ENCODE results near the gene CIAO2A.
"Not testable (repeated sequence)": the region's sequence is repeated elsewhere in the genome, so short reads cannot be mapped to it uniquely, and the experiment has no call there.

CIAO2A gene

GRCh38 chr15:64071931-64072765, 21.5 kb downstream of the CIAO2A start:
- no peak for DNase-seq (ENCODE audit: low spot score)

- DNase-seq (ENCODE audit: low spot score) = peak; percentile 82
Observed at GRCh38 chr15:64070965-64071851, 22.4 kb downstream of the CIAO2A start.

GRCh38 chr15:64070106-64070505, 23.5 kb downstream of the CIAO2A start:
- DNase-seq (ENCODE audit: low spot score) = no peak

GRCh38 chr15:64068133-64068532, 25.5 kb downstream of the CIAO2A start:
- DNase-seq (ENCODE audit: low spot score) = no peak

- DNase-seq (ENCODE audit: low spot score) = peak; percentile 79
Observed at GRCh38 chr15:64067564-64068030, 26.0 kb downstream of the CIAO2A start.

- no peak for DNase-seq (ENCODE audit: low spot score)
Observed at GRCh38 chr15:64066451-64066850, 27.2 kb downstream of the CIAO2A start.

- DNase-seq (ENCODE audit: low spot score) = no peak
Observed at GRCh38 chr15:64060716-64061115, 32.9 kb downstream of the CIAO2A start.

- DNase-seq (ENCODE audit: low spot score) = not testable (repeated sequence)
Observed at GRCh38 chr15:64059104-64059503, 34.5 kb downstream of the CIAO2A start.

GRCh38 chr15:64058279-64058678, 35.4 kb downstream of the CIAO2A start:
- DNase-seq (ENCODE audit: low spot score) = no peak

- not testable (repeated sequence) for DNase-seq (ENCODE audit: low spot score)
Observed at GRCh38 chr15:64053674-64054073, 40.0 kb downstream of the CIAO2A start.

GRCh38 chr15:64052925-64053491, 40.6 kb downstream of the CIAO2A start:
- no peak for DNase-seq (ENCODE audit: low spot score)

GRCh38 chr15:64051407-64052259, 42.0 kb downstream of the CIAO2A start:
- DNase-seq (ENCODE audit: low spot score) = no peak

GRCh38 chr15:64051093-64051402, 42.6 kb downstream of the CIAO2A start:
- no peak for DNase-seq (ENCODE audit: low spot score)

- DNase-seq (ENCODE audit: low spot score) = no peak
Observed at GRCh38 chr15:64050281-64051092, 43.2 kb downstream of the CIAO2A start.

- no peak for DNase-seq (ENCODE audit: low spot score)
Observed at GRCh38 chr15:64048781-64049460, 44.7 kb downstream of the CIAO2A start.

- DNase-seq (ENCODE audit: low spot score) = peak; percentile 95
Observed at GRCh38 chr15:64046421-64047153, 47.1 kb downstream of the CIAO2A start, which contains the start of gene DAPK2. TSS of gene DAPK2 (minus strand) at chr15:64046485. CDS start at chr15:64040261, 6,224 bp downstream.

- DNase-seq (ENCODE audit: low spot score) = no peak
Observed at GRCh38 chr15:64045774-64046420, 47.7 kb downstream of the CIAO2A start.

- no peak for DNase-seq (ENCODE audit: low spot score)
Observed at GRCh38 chr15:64045101-64045435, 48.6 kb downstream of the CIAO2A start.

Data from AG08395 (cell line).